HFF-Myc (cell line): ENCODE measurements around the gene RBBP7.

Experiments
- DNase-seq: peaks from one replicate; pipeline ENCODE4 v3.0.0-alpha.2; 2011; ENCODE audit warnings: low read depth; ENCODE audit errors: extremely low read depth
- H3K4me3 ChIP-seq: replicated peaks from 2 replicates; pipeline ENCODE4 v1.5.1; 2011; ENCODE audit warnings: low read depth, mild to moderate bottlenecking, control low read depth, low read length
- TF ChIP-seq, protein P1 (sequence below): IDR thresholded peaks from 2 replicates; pipeline ENCODE4 v1.5.1; 2012; ENCODE audit warnings: mild to moderate bottlenecking, low read depth, low read length, control low read depth; ENCODE audit errors: missing control alignments

Gene RBBP7

DNA sequence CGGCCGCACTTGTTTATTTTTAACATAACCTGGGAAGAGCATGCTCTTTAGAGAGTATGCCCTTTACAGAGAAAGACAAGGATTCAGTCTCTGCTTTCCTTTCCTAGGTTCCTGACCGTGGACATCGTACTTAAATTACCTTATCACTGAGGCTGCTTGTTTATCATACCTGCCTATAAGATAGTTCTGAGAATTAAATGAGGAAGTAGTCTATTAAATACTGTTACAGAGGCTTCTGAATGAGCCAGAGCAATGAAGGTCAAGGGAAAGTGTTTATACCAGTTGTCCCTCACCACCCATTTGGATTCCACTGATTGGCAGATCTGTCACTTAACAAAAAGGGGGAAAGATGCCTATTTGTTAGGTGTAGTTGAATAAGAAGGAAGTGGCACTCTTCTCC is 73.9 kb downstream of the RBBP7 start:
- DNase-seq, result no peak
- TF ChIP-seq, protein P1, sequence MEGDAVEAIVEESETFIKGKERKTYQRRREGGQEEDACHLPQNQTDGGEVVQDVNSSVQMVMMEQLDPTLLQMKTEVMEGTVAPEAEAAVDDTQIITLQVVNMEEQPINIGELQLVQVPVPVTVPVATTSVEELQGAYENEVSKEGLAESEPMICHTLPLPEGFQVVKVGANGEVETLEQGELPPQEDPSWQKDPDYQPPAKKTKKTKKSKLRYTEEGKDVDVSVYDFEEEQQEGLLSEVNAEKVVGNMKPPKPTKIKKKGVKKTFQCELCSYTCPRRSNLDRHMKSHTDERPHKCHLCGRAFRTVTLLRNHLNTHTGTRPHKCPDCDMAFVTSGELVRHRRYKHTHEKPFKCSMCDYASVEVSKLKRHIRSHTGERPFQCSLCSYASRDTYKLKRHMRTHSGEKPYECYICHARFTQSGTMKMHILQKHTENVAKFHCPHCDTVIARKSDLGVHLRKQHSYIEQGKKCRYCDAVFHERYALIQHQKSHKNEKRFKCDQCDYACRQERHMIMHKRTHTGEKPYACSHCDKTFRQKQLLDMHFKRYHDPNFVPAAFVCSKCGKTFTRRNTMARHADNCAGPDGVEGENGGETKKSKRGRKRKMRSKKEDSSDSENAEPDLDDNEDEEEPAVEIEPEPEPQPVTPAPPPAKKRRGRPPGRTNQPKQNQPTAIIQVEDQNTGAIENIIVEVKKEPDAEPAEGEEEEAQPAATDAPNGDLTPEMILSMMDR, result no peak
- no peak overlapping the region for H3K4me3 ChIP-seq
